Endothelial cell of umbilical vein (primary cell): ENCODE measurements around the gene CREG2. TPM values are rescaled to one million over a fixed set of nuclear protein-coding genes. Genes with fewer than 3 reads are reported as not detected.

Experiments
- BruUV-seq: library from RNA; stranded (reverse); fragments of 400-500 nt; replicated peaks from 2 replicates; lab custom pipeline; 2021; lab: Mats Ljungman, UMichigan
- CTCF ChIA-PET: fragments of 300-600, 350-600 bp; sonication (Branson Sonifier 250); formaldehyde crosslinking; loops from one replicate; lab custom pipeline; 2021; ENCODE audit warnings: antibody characterized with exemption, inconsistent platforms; lab: Charles Lee
- POLR2A ChIA-PET: fragments of 300-600, 350-600 bp; sonication (Branson Sonifier 250); formaldehyde crosslinking; loops from one replicate; lab custom pipeline; 2021; ENCODE audit warnings: antibody characterized with exemption, inconsistent platforms; lab: Charles Lee
- DNase-seq: peaks from one replicate; pipeline ENCODE4 v3.0.0-alpha.2; 2011; ENCODE audit warnings: low read depth, low spot score
- FAIRE-seq: peaks from 2 replicates; lab custom pipeline; 2011; peaks lifted over from hg19 to GRCh38; lab: Jason Lieb, UNC
- H2AFZ ChIP-seq: 2 replicates; pipeline ENCODE4 v1.6.0; 2012; ENCODE audit warnings: low read depth, low read length, control low read depth, inconsistent platforms
- H3K27ac ChIP-seq: 2 replicates; pipeline ENCODE4 v1.5.1; 2011; ENCODE audit warnings: low read depth, mild to moderate bottlenecking, control low read depth, low read length, moderate library complexity; ENCODE audit not compliant: insufficient read depth
- H3K27me3 ChIP-seq, 2 experiments: 2 replicates each; pipeline versions ENCODE4 v1.6.0 to v1.6.1; 2011; ENCODE audit warnings: low read length in 2 of 2, mixed read lengths in 1 of 2; ENCODE audit not compliant: control insufficient read depth in 2 of 2, insufficient read depth in 2 of 2
- H3K36me3 ChIP-seq, 2 experiments: 2 replicates in 1 of 2; 3 replicates in 1 of 2; pipeline ENCODE4 v1.5.1; 2011; ENCODE audit warnings: low read length in 2 of 2, mild to moderate bottlenecking in 1 of 2, moderate library complexity in 1 of 2; ENCODE audit not compliant: control insufficient read depth in 2 of 2, insufficient read depth in 2 of 2; ENCODE audit errors: extremely low read depth in 1 of 2
- H3K4me1 ChIP-seq: 3 replicates; pipeline ENCODE4 v1.5.1; 2011; ENCODE audit warnings: mild to moderate bottlenecking, low read length; ENCODE audit not compliant: control insufficient read depth, insufficient read depth; ENCODE audit errors: extremely low read depth
- H3K4me2 ChIP-seq: 2 replicates; pipeline ENCODE4 v1.6.1; 2011; ENCODE audit warnings: low read length, control low read depth, mixed read lengths; ENCODE audit not compliant: insufficient read depth
- H3K4me3 ChIP-seq, 3 experiments: fragments of 200-600 bp in 1 of 3; sonication (generic), shearing (Covaris generic) in 1 of 3; replicated peaks in 1 of 3; 2 replicates each; pipeline ENCODE4 v1.5.1; 2011 to 2016; ENCODE audit warnings: control low read depth in 3 of 3, low read length in 3 of 3, mild to moderate bottlenecking in 2 of 3, inconsistent platforms in 1 of 3, low read depth in 1 of 3, moderate library complexity in 1 of 3; ENCODE audit not compliant: insufficient read depth in 1 of 3
- H3K79me2 ChIP-seq: 2 replicates; pipeline ENCODE4 v1.6.0; 2012; ENCODE audit warnings: low read length, inconsistent platforms; ENCODE audit not compliant: control insufficient read depth, insufficient read depth
- H3K9ac ChIP-seq: replicated peaks from 2 replicates; pipeline ENCODE3; 2011; ENCODE audit warnings: low read length, control low read depth; ENCODE audit not compliant: insufficient read depth; ENCODE audit errors: extremely low read depth
- H3K9me1 ChIP-seq: replicated peaks from 3 replicates; pipeline ENCODE4 v1.6.0; 2011; ENCODE audit warnings: mild to moderate bottlenecking, low read length; ENCODE audit not compliant: control insufficient read depth, insufficient read depth; ENCODE audit errors: extremely low read depth
- H3K9me3 ChIP-seq: replicated peaks from 2 replicates; pipeline ENCODE4 v1.5.1; 2012; ENCODE audit warnings: low read length, inconsistent platforms; ENCODE audit not compliant: control insufficient read depth, insufficient read depth
- H4K20me1 ChIP-seq: replicated peaks from 2 replicates; pipeline ENCODE3; 2011; ENCODE audit warnings: mild to moderate bottlenecking, low read length; ENCODE audit not compliant: control insufficient read depth, insufficient read depth; ENCODE audit errors: extremely low read depth
- CTCF ChIP-seq, 2 donors: IDR thresholded peaks; 1 replicate in 1 of 2; 2 replicates in 1 of 2; pipeline ENCODE4 v1.5.1; 2011; ENCODE audit warnings: low read length in 2 of 2, mild to moderate bottlenecking in 2 of 2, moderate library complexity in 2 of 2, control low read depth in 1 of 2, inconsistent platforms in 1 of 2, low read depth in 1 of 2; ENCODE audit not compliant: insufficient read depth in 1 of 2; ENCODE audit errors: extremely low read depth in 1 of 2
- EZH2 ChIP-seq: IDR thresholded peaks from 2 replicates; pipeline ENCODE4 v1.6.1; 2012; ENCODE audit warnings: borderline replicate concordance, low read depth, mild to moderate bottlenecking, moderate library complexity, low read length, inconsistent platforms; ENCODE audit not compliant: severe bottlenecking
- FOS ChIP-seq: IDR thresholded peaks from 2 replicates; pipeline ENCODE4 v1.6.1; 2011; ENCODE audit warnings: mild to moderate bottlenecking, low read length, moderate library complexity, borderline replicate concordance; ENCODE audit not compliant: insufficient read depth
- GATA2 ChIP-seq: IDR thresholded peaks from 2 replicates; pipeline ENCODE4 v1.7.0; 2011; ENCODE audit warnings: low read depth, mild to moderate bottlenecking, moderate library complexity, mixed read lengths, low read length; ENCODE audit not compliant: insufficient read length, insufficient read depth
- JUN ChIP-seq: IDR thresholded peaks from 2 replicates; pipeline ENCODE4 v1.6.1; 2011; ENCODE audit warnings: borderline replicate concordance, low read depth; ENCODE audit not compliant: insufficient read length, insufficient read depth
- MAX ChIP-seq: IDR thresholded peaks from 2 replicates; pipeline ENCODE4 v1.6.1; 2011; ENCODE audit not compliant: insufficient read depth, insufficient read length
- MYC ChIP-seq: IDR thresholded peaks from one replicate; pipeline ENCODE4 v1.6.1; 2011; ENCODE audit warnings: mild to moderate bottlenecking, low read depth, low read length
- POLR2A ChIP-seq: IDR thresholded peaks from 2 replicates; pipeline ENCODE4 v1.6.1; 2012; ENCODE audit warnings: low read depth, mild to moderate bottlenecking, control low read depth, low read length
- POLR2AphosphoS5 ChIP-seq: IDR thresholded peaks from 2 replicates; pipeline ENCODE4 v1.6.1; 2012; ENCODE audit warnings: low read depth, mild to moderate bottlenecking, control low read depth, low read length, moderate library complexity; ENCODE audit not compliant: insufficient read depth
- dilution Hi-C: fragments of 300-500 bp; cut with MboI; formaldehyde crosslinking; loops from one replicate; pipeline ENCODE4 v1.15.0; 2019; ENCODE audit warnings: low sequenced_read_pairs; ENCODE audit not compliant: extremely low pct_ligation_motif_present
- intact Hi-C: fragments of 100-400 bp; cut with micrococcal nuclease; formaldehyde crosslinking; loops from one replicate; pipeline ENCODE4 v1.10.0; 2022
- polyA plus RNA-seq, 4 experiments: library from polyadenylated mRNA; depleted of rRNA in 3 of 4; stranded (reverse) in 3 of 4; unstranded in 1 of 4; fragments of >200 nt; gene quantifications; 2 replicates each; pipeline versions ENCODE4 v1.2.1 to v1.2.3, GENCODE V29; 2011 to 2012; ENCODE audit warnings: missing spikeins in 1 of 4
- total RNA-seq: library from RNA; stranded (reverse); gene quantifications from 2 replicates; pipeline ENCODE4 v1.2.3, GENCODE V29; 2021

The CREG2 gene
- total and polyA plus RNA-seq, 2 donors (not counting 3 experiments of a cell fraction or from before 2014, with no cell fraction given) = 0.48 to 2.0 TPM

- dilution Hi-C loops = no loop called here
- ChIA-PET POLR2A (no interaction called here), CTCF (interaction anchor here (0.8 to 3.8 kb wide), 3 partner anchors 10 to 501 kb away, joined by 3 to 51 read pairs (median 6); no protein-coding TSS in a partner anchor)
- no peak overlapping the region for H3K4me3 ChIP-seq
- H3K27ac ChIP-seq = peak overlapping the region; percentile 95
- FAIRE-seq = no peak
- no peaks in the 10 kb centered on the region for H3K79me2 ChIP-seq
- no peak for TF ChIP-seq CTCF (IDR thresholded peaks at IDR 0.05; ENCODE audit: extremely low read depth in 1 of 2, insufficient read depth in 1 of 2, low read depth in 1 of 2, low read length in 2 of 2)
- TF ChIP-seq POLR2A = no peak
- TF ChIP-seq MYC = no peak
- TF ChIP-seq EZH2 = no peak
- no peak for TF ChIP-seq MAX
- no peak for TF ChIP-seq FOS
- no peak for TF ChIP-seq JUN
- TF ChIP-seq GATA2 = no peak
- TF ChIP-seq POLR2AphosphoS5 = no peak
- no TSS peak for BruUV-seq
- intact Hi-C loops = no loop called here
- H3K4me2 ChIP-seq = no peak overlapping the region
- H3K27me3 ChIP-seq = no peaks in the 10 kb centered on the region
- no peaks in the 10 kb centered on the region for H3K9me3 ChIP-seq
- no peak overlapping the region for H3K9ac ChIP-seq
- no peaks in the 10 kb centered on the region for H3K9me1 ChIP-seq
- no peaks in the 10 kb centered on the region for H3K36me3 ChIP-seq
- peaks cover 37% of the 10 kb centered on the region for H3K4me1 ChIP-seq
- peak overlapping the region; percentile 68 for H2AFZ ChIP-seq
- no peaks in the 10 kb centered on the region for H4K20me1 ChIP-seq
- DNase-seq = no peak
Observed at GRCh38 chr2:101331202-101331601, 56.1 kb downstream of the CREG2 start.
